Measurements from ENCODE around the gene BMAL1. TPM values are rescaled to one million over a fixed set of nuclear protein-coding genes. Genes with fewer than 3 reads are reported as not detected.

The BMAL1 gene
- total RNA-seq, 1 experiment from 2014 or later, result not detected

- Histone ChIP-seq H3K4me1 (ENCODE audit: low read length) (no peaks in the 10 kb centered on the region), H3K79me2 (ENCODE audit: low read length) (no peaks in the 10 kb centered on the region), H3K27ac (ENCODE audit: low read length) (no peak overlapping the region), H3K4me3 (ENCODE audit: low read length) (no peak overlapping the region), H3K36me3 (ENCODE audit: insufficient read depth, low read length) (no peaks in the 10 kb centered on the region), H3K27me3 (ENCODE audit: low read length) (no peaks in the 10 kb centered on the region), H4K20me1 (ENCODE audit: insufficient read depth, low read depth, low read length) (no peaks in the 10 kb centered on the region), H3K9me2 (replicated peaks; ENCODE audit: insufficient read depth, low read length) (no peaks in the 10 kb centered on the region), H3K9ac (ENCODE audit: low read length) (no peak overlapping the region), H3K4me2 (ENCODE audit: low read depth, low read length, poor library complexity, severe bottlenecking) (no peak overlapping the region), H2AFZ (ENCODE audit: low read length) (no peak overlapping the region), H3K9me3 (ENCODE audit: low read length) (no peaks in the 10 kb centered on the region)
- DNase-seq, result no peak
These were observed 35.6 kb downstream of the BMAL1 start for GRCh38 chr11:13313005-13313819.

GRCh38 chr11:13314676-13315394 lies 37.2 kb downstream of the BMAL1 start:
- no peak for DNase-seq
- Histone ChIP-seq H4K20me1 (ENCODE audit: insufficient read depth, low read depth, low read length) (no peaks in the 10 kb centered on the region), H3K9me2 (replicated peaks; ENCODE audit: insufficient read depth, low read length) (no peaks in the 10 kb centered on the region), H3K4me3 (ENCODE audit: low read length) (no peak overlapping the region), H3K4me2 (ENCODE audit: low read depth, low read length, poor library complexity, severe bottlenecking) (no peak overlapping the region), H3K9ac (ENCODE audit: low read length) (no peak overlapping the region), H2AFZ (ENCODE audit: low read length) (no peak overlapping the region), H3K79me2 (ENCODE audit: low read length) (no peaks in the 10 kb centered on the region), H3K9me3 (ENCODE audit: low read length) (no peaks in the 10 kb centered on the region), H3K4me1 (ENCODE audit: low read length) (no peaks in the 10 kb centered on the region), H3K36me3 (ENCODE audit: insufficient read depth, low read length) (no peaks in the 10 kb centered on the region), H3K27me3 (ENCODE audit: low read length) (no peaks in the 10 kb centered on the region), H3K27ac (ENCODE audit: low read length) (no peak overlapping the region)

GRCh38 chr11:13315517-13316432 lies 38.2 kb downstream of the BMAL1 start:
- no peaks in the 10 kb centered on the region for H4K20me1 ChIP-seq (ENCODE audit: insufficient read depth, low read depth, low read length)
- H3K4me1 ChIP-seq (ENCODE audit: low read length), result no peaks in the 10 kb centered on the region
- no peak overlapping the region for H3K4me2 ChIP-seq (ENCODE audit: low read depth, low read length, poor library complexity, severe bottlenecking)
- H3K79me2 ChIP-seq (ENCODE audit: low read length), result no peaks in the 10 kb centered on the region
- no peaks in the 10 kb centered on the region for H3K9me2 ChIP-seq (replicated peaks; ENCODE audit: insufficient read depth, low read length)
- no peaks in the 10 kb centered on the region for H3K27me3 ChIP-seq (ENCODE audit: low read length)
- H3K4me3 ChIP-seq (ENCODE audit: low read length), result no peak overlapping the region
- no peak overlapping the region for H2AFZ ChIP-seq (ENCODE audit: low read length)
- H3K9ac ChIP-seq (ENCODE audit: low read length), result no peak overlapping the region
- no peak overlapping the region for H3K27ac ChIP-seq (ENCODE audit: low read length)
- H3K36me3 ChIP-seq (ENCODE audit: insufficient read depth, low read length), result no peaks in the 10 kb centered on the region
- no peaks in the 10 kb centered on the region for H3K9me3 ChIP-seq (ENCODE audit: low read length)
- no peak for DNase-seq

GRCh38 chr11:13316528-13316961 lies 39.0 kb downstream of the BMAL1 start:
- Histone ChIP-seq H3K4me3 (ENCODE audit: low read length) (no peak overlapping the region), H3K9me2 (replicated peaks; ENCODE audit: insufficient read depth, low read length) (no peaks in the 10 kb centered on the region), H3K4me2 (ENCODE audit: low read depth, low read length, poor library complexity, severe bottlenecking) (no peak overlapping the region), H4K20me1 (ENCODE audit: insufficient read depth, low read depth, low read length) (no peaks in the 10 kb centered on the region), H3K27me3 (ENCODE audit: low read length) (no peaks in the 10 kb centered on the region), H2AFZ (ENCODE audit: low read length) (no peak overlapping the region), H3K27ac (ENCODE audit: low read length) (no peak overlapping the region), H3K36me3 (ENCODE audit: insufficient read depth, low read length) (no peaks in the 10 kb centered on the region), H3K4me1 (ENCODE audit: low read length) (no peaks in the 10 kb centered on the region), H3K79me2 (ENCODE audit: low read length) (no peaks in the 10 kb centered on the region), H3K9ac (ENCODE audit: low read length) (no peak overlapping the region), H3K9me3 (ENCODE audit: low read length) (no peaks in the 10 kb centered on the region)
- DNase-seq, result no peak

- Histone ChIP-seq H2AFZ (ENCODE audit: low read length) (no peak overlapping the region), H3K27ac (ENCODE audit: low read length) (no peak overlapping the region), H3K4me3 (ENCODE audit: low read length) (no peak overlapping the region), H3K9ac (ENCODE audit: low read length) (no peak overlapping the region), H4K20me1 (ENCODE audit: insufficient read depth, low read depth, low read length) (no peaks in the 10 kb centered on the region), H3K79me2 (ENCODE audit: low read length) (no peaks in the 10 kb centered on the region), H3K9me3 (ENCODE audit: low read length) (no peaks in the 10 kb centered on the region), H3K27me3 (ENCODE audit: low read length) (no peaks in the 10 kb centered on the region), H3K36me3 (ENCODE audit: insufficient read depth, low read length) (no peaks in the 10 kb centered on the region), H3K4me2 (ENCODE audit: low read depth, low read length, poor library complexity, severe bottlenecking) (no peak overlapping the region), H3K4me1 (ENCODE audit: low read length) (no peaks in the 10 kb centered on the region), H3K9me2 (replicated peaks; ENCODE audit: insufficient read depth, low read length) (no peaks in the 10 kb centered on the region)
- no peak for DNase-seq
These were observed 39.9 kb downstream of the BMAL1 start for GRCh38 chr11:13317293-13318080.

- Histone ChIP-seq H3K4me1 (ENCODE audit: low read length) (no peaks in the 10 kb centered on the region), H3K4me2 (ENCODE audit: low read depth, low read length, poor library complexity, severe bottlenecking) (no peak overlapping the region), H3K9ac (ENCODE audit: low read length) (no peak overlapping the region)
These were observed 41.1 kb downstream of the BMAL1 start for GRCh38 chr11:13318498-13319295.

GRCh38 chr11:13320688-13321087 lies 43.1 kb downstream of the BMAL1 start:
- H4K20me1 ChIP-seq (ENCODE audit: insufficient read depth, low read depth, low read length), result no peaks in the 10 kb centered on the region

More at GRCh38 chr11:13318498-13319295, 41.1 kb downstream of the BMAL1 start:
- Histone ChIP-seq H3K36me3 (ENCODE audit: insufficient read depth, low read length) (no peaks in the 10 kb centered on the region), H4K20me1 (ENCODE audit: insufficient read depth, low read depth, low read length) (no peaks in the 10 kb centered on the region), H3K27ac (ENCODE audit: low read length) (no peak overlapping the region), H3K4me3 (ENCODE audit: low read length) (no peak overlapping the region), H3K27me3 (ENCODE audit: low read length) (no peaks in the 10 kb centered on the region), H3K9me2 (replicated peaks; ENCODE audit: insufficient read depth, low read length) (no peaks in the 10 kb centered on the region), H3K9me3 (ENCODE audit: low read length) (no peaks in the 10 kb centered on the region), H2AFZ (ENCODE audit: low read length) (no peak overlapping the region), H3K79me2 (ENCODE audit: low read length) (no peaks in the 10 kb centered on the region)
- no peak for DNase-seq

More at GRCh38 chr11:13320688-13321087, 43.1 kb downstream of the BMAL1 start:
- Histone ChIP-seq H3K4me2 (ENCODE audit: low read depth, low read length, poor library complexity, severe bottlenecking) (no peak overlapping the region), H3K4me1 (ENCODE audit: low read length) (no peaks in the 10 kb centered on the region), H3K79me2 (ENCODE audit: low read length) (no peaks in the 10 kb centered on the region), H3K9me2 (replicated peaks; ENCODE audit: insufficient read depth, low read length) (no peaks in the 10 kb centered on the region), H3K9me3 (ENCODE audit: low read length) (no peaks in the 10 kb centered on the region), H3K27me3 (ENCODE audit: low read length) (no peaks in the 10 kb centered on the region), H3K27ac (ENCODE audit: low read length) (no peak overlapping the region), H3K4me3 (ENCODE audit: low read length) (no peak overlapping the region), H3K9ac (ENCODE audit: low read length) (no peak overlapping the region), H2AFZ (ENCODE audit: low read length) (no peak overlapping the region), H3K36me3 (ENCODE audit: insufficient read depth, low read length) (no peaks in the 10 kb centered on the region)
- no peak for DNase-seq

Data from Karpas-422 (cell line).